ENCODE measurements around the gene IRAG1.

IRAG1 gene

GRCh38 chr11:10654811-10655150 is 38.8 kb downstream of the IRAG1 start:
- no peak overlapping the region for H3K4me3 ChIP-seq (ENCODE audit: low read depth, low read length)
- no peak for TF ChIP-seq CTCF (IDR thresholded peaks at IDR 0.05; ENCODE audit: low read depth, low read length, missing control alignments)
- no peak for DNase-seq (ENCODE audit: low read depth)

DNA sequence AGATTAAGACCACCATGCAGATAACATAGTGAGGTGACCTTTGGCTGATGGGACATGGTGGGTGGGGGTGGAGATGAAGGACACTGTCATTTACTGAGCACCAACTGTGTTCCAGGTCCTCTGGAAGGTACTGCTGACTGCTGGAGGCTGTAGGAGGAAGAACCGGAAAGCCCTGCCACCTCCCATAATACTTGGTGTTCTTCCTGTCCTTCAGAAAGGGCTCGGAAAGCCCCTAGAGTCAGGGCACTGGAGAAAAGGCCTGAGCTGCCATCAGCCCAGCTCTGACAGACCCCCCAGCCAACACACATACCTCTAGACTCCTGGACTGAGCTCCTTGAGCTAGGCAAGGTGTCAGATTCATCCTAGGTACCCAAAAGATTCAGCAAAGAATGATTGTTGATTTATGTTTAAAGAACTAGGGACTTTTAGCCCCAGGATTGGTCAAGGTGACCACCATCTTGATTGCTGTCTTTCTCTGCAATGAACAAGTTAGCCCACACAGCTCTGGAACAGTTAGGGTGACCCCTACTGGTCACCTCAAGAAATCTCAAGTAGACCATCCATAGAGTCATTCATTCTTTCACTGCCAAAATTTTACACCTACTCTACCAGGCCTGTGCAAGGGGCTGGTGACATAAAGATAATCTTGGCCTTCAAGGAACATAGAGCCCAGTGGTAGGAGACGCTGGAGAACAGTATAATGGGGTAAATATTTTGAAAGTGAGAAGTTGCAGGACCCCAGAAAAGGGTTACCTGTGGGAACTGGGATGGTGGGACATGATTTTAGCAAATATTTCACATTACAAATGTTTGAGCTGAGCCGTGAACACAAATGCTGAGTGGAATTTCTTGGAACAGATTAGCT is 39.4 kb downstream of the IRAG1 start:
- H3K4me3 ChIP-seq (ENCODE audit: low read depth, low read length) = no peak overlapping the region
- no peak for DNase-seq (ENCODE audit: low read depth)
- peak; percentile 78 for TF ChIP-seq CTCF (IDR thresholded peaks at IDR 0.05; ENCODE audit: low read depth, low read length, missing control alignments)

DNA sequence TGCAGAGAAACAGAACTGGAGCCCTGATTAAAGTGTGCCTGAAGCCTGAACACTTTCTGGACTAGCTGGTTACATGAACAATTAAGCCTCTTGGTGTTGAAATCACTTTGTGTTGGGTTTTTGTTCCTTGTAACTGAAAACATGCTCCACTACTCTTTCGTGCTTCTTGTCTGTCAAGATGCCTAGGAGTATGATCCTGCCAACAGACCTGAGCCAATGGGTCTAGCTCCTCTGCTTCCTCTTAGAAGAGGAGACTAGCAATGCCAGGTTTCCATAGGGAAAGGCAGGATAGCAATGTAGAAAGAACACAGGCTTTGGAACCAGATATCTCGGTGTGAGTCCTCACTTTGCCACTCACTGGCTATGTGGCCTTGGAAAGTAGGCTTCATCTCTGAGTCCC is 40.3 kb downstream of the IRAG1 start:
- no peak overlapping the region for H3K4me3 ChIP-seq (ENCODE audit: low read depth, low read length)
- no peak for DNase-seq (ENCODE audit: low read depth)
- no peak for TF ChIP-seq CTCF (IDR thresholded peaks at IDR 0.05; ENCODE audit: low read depth, low read length, missing control alignments)

GRCh38 chr11:10651656-10652361 is 41.7 kb downstream of the IRAG1 start:
- no peak for DNase-seq (ENCODE audit: low read depth)
- H3K4me3 ChIP-seq (ENCODE audit: low read depth, low read length) = no peak overlapping the region
- no peak for TF ChIP-seq CTCF (IDR thresholded peaks at IDR 0.05; ENCODE audit: low read depth, low read length, missing control alignments)

GRCh38 chr11:10650630-10651029 is 42.9 kb downstream of the IRAG1 start:
- DNase-seq (ENCODE audit: low read depth) = no peak
- no peak overlapping the region for H3K4me3 ChIP-seq (ENCODE audit: low read depth, low read length)
- TF ChIP-seq CTCF (IDR thresholded peaks at IDR 0.05; ENCODE audit: low read depth, low read length, missing control alignments) = no peak

GRCh38 chr11:10650166-10650565 is 43.4 kb downstream of the IRAG1 start:
- no peak overlapping the region for H3K4me3 ChIP-seq (ENCODE audit: low read depth, low read length)
- no peak for DNase-seq (ENCODE audit: low read depth)
- no peak for TF ChIP-seq CTCF (IDR thresholded peaks at IDR 0.05; ENCODE audit: low read depth, low read length, missing control alignments)
